Neural crest cell (in vitro differentiated cells): ENCODE data around the gene IL1R2. TPM values are rescaled to one million over a fixed set of nuclear protein-coding genes. Genes with fewer than 3 reads are reported as not detected.

Experiments used
- DNase-seq: peaks from one replicate; pipeline ENCODE4 v3.0.0; 2021; ENCODE audit warnings: low read depth, mixed read lengths, low spot score
- H3K27ac Mint-ChIP-seq: one replicate; pipeline ENCODE4 v1.8.0; 2021; ENCODE audit warnings: mild to moderate bottlenecking, mixed read lengths; ENCODE audit not compliant: unreplicated experiment
- H3K27me3 Mint-ChIP-seq: 2 replicates; pipeline ENCODE4 v1.8.0; 2021; ENCODE audit warnings: low read depth, mild to moderate bottlenecking, mixed read lengths
- H3K36me3 Mint-ChIP-seq: 2 replicates; pipeline ENCODE4 v1.8.0; 2021; ENCODE audit warnings: low read depth, mild to moderate bottlenecking, mixed read lengths
- H3K4me1 Mint-ChIP-seq: 2 replicates; pipeline ENCODE4 v1.8.0; 2021; ENCODE audit warnings: mixed read lengths
- H3K4me3 Mint-ChIP-seq: one replicate; pipeline ENCODE4 v1.8.0; 2021; ENCODE audit warnings: mild to moderate bottlenecking, mixed read lengths
- H3K9me3 Mint-ChIP-seq: 2 replicates; pipeline ENCODE4 v1.8.0; 2021; ENCODE audit warnings: mixed read lengths
- CTCF ChIP-seq: fragments of 200-600 bp; sonication (generic); conservative IDR thresholded peaks from 2 replicates; pipeline ENCODE4 v1.5.0; 2021; ENCODE audit warnings: antibody characterized with exemption, mild to moderate bottlenecking
- total RNA-seq: library from RNA; stranded (reverse); gene quantifications from 2 replicates; pipeline ENCODE4 v1.2.1, GENCODE V29; 2021

IL1R2 gene
- total RNA-seq, 1 donor from 2014 or later: not detected

- no peak overlapping the region for H3K4me3 Mint-ChIP-seq
- peaks cover 4% of the 10 kb centered on the region for H3K4me1 Mint-ChIP-seq
- peaks cover 4% of the 10 kb centered on the region for H3K27me3 Mint-ChIP-seq
- no peak for TF ChIP-seq CTCF
- no peak overlapping the region for H3K27ac Mint-ChIP-seq
- no peaks in the 10 kb centered on the region for H3K36me3 Mint-ChIP-seq
- H3K9me3 Mint-ChIP-seq: no peaks in the 10 kb centered on the region
- DNase-seq: no peak
Observed at GRCh38 chr2:102003696-102004095, 11.9 kb downstream of the IL1R2 start.

GRCh38 chr2:102004581-102004980 lies 12.8 kb downstream of the IL1R2 start:
- no peak for TF ChIP-seq CTCF
- Mint-ChIP-seq H3K27ac (no peak overlapping the region), H3K9me3 (no peaks in the 10 kb centered on the region), H3K27me3 (no peaks in the 10 kb centered on the region), H3K4me3 (no peak overlapping the region), H3K4me1 (peaks cover 4% of the 10 kb centered on the region), H3K36me3 (no peaks in the 10 kb centered on the region)
- no peak for DNase-seq

- no peaks in the 10 kb centered on the region for H3K9me3 Mint-ChIP-seq
- peak overlapping the region; percentile 22 for H3K27ac Mint-ChIP-seq
- H3K27me3 Mint-ChIP-seq: no peaks in the 10 kb centered on the region
- no peak for DNase-seq
- H3K36me3 Mint-ChIP-seq: no peaks in the 10 kb centered on the region
- no peak overlapping the region for H3K4me3 Mint-ChIP-seq
- TF ChIP-seq CTCF: no peak
- H3K4me1 Mint-ChIP-seq: peaks cover 4% of the 10 kb centered on the region
Observed at GRCh38 chr2:102005449-102005848, 13.7 kb downstream of the IL1R2 start.

GRCh38 chr2:102005989-102006885 lies 14.5 kb downstream of the IL1R2 start:
- no peaks in the 10 kb centered on the region for H3K9me3 Mint-ChIP-seq
- no peak overlapping the region for H3K27ac Mint-ChIP-seq
- no peak overlapping the region for H3K4me3 Mint-ChIP-seq
- no peaks in the 10 kb centered on the region for H3K36me3 Mint-ChIP-seq
- H3K27me3 Mint-ChIP-seq: no peaks in the 10 kb centered on the region
- TF ChIP-seq CTCF: peak; percentile 62
- DNase-seq: peak; percentile 45
- peaks cover 4% of the 10 kb centered on the region for H3K4me1 Mint-ChIP-seq

- TF ChIP-seq CTCF: no peak
- Mint-ChIP-seq H3K36me3 (no peaks in the 10 kb centered on the region), H3K4me3 (no peak overlapping the region), H3K27ac (peak overlapping the region; percentile 52), H3K27me3 (no peaks in the 10 kb centered on the region), H3K9me3 (no peaks in the 10 kb centered on the region), H3K4me1 (peaks cover 4% of the 10 kb centered on the region)
- DNase-seq: no peak
Observed at GRCh38 chr2:102006886-102007278, 15.1 kb downstream of the IL1R2 start.
